HepG2 (cell line): ENCODE data around the gene SETD2. TPM values are rescaled to one million over a fixed set of nuclear protein-coding genes. Genes with fewer than 3 reads are reported as not detected.
"Not testable (repeated sequence)": the region's sequence is repeated elsewhere in the genome, so short reads cannot be mapped to it uniquely, and the experiment has no call there.

Experiments
- ATAC-seq: fragments of 200-7000 bp; cut with Tn5 transposase; 3 replicates; pipeline ENCODE4 v1.9.1; 2020; ENCODE audit warnings: mild to moderate bottlenecking, moderate library complexity
- BruUV-seq: library from RNA; stranded (reverse); fragments of 400-500 nt; replicated peaks from 2 replicates; lab custom pipeline; 2021; lab: Mats Ljungman, UMichigan
- CTCF ChIA-PET: fragments of 300-600 bp; formaldehyde crosslinking; extraction: SDS; loops from one replicate; lab custom pipeline; 2021; ENCODE audit warnings: low total read pairs, inconsistent platforms, low intra/inter-chr PET ratio; lab: Yijun Ruan, JAX
- POLR2A ChIA-PET: fragments of 350-600 bp; sonication (Branson Sonifier 250); formaldehyde crosslinking; loops from one replicate; lab custom pipeline; 2020; ENCODE audit warnings: antibody characterized with exemption, inconsistent platforms; lab: Yijun Ruan, JAX
- DNase-seq: peaks from one replicate; pipeline ENCODE4 v3.0.0-alpha.2; 2015; ENCODE audit warnings: low spot score
- FAIRE-seq: peaks from 3 replicates; lab custom pipeline; 2011; peaks lifted over from hg19 to GRCh38; lab: Jason Lieb, UNC
- H2AFZ ChIP-seq: one replicate; pipeline ENCODE4 v1.6.1; 2011; ENCODE audit warnings: low read length, inconsistent platforms
- H3K27ac ChIP-seq: fragments of 300-600 bp; 3 replicates; pipeline ENCODE4 v1.8.0; 2011; ENCODE audit warnings: mixed run types, mild to moderate bottlenecking, mixed read lengths, low read length, inconsistent platforms; ENCODE audit not compliant: insufficient read depth; ENCODE audit errors: extremely low read length
- H3K27me3 ChIP-seq, 2 experiments: fragments of 200-600 bp in 1 of 2; 2 replicates in 1 of 2; 3 replicates in 1 of 2; pipeline versions ENCODE4 v1.6.0 to v1.8.0; 2011; ENCODE audit warnings: low read length in 2 of 2, mild to moderate bottlenecking in 2 of 2, moderate library complexity in 2 of 2, inconsistent platforms in 1 of 2; ENCODE audit not compliant: insufficient read depth in 2 of 2, control insufficient read depth in 1 of 2
- H3K36me3 ChIP-seq, 2 experiments: fragments of 200-600 bp in 1 of 2; replicated peaks in 1 of 2; 2 replicates in 1 of 2; 3 replicates in 1 of 2; pipeline versions ENCODE4 v1.5.1 to v1.8.0; 2011; ENCODE audit warnings: low read length in 2 of 2, inconsistent platforms in 1 of 2; ENCODE audit not compliant: insufficient read depth in 2 of 2, control insufficient read depth in 1 of 2
- H3K4me1 ChIP-seq: 2 replicates; pipeline ENCODE4 v1.5.1; 2012; ENCODE audit warnings: low read length, inconsistent platforms; ENCODE audit not compliant: insufficient read depth
- H3K4me2 ChIP-seq: 2 replicates; pipeline ENCODE4 v1.6.0; 2011; ENCODE audit warnings: low read depth, low read length, inconsistent platforms
- H3K4me3 ChIP-seq, 3 experiments: fragments of 200-600 bp in 1 of 3; sonication (generic), shearing (Covaris generic) in 1 of 3; replicated peaks in 1 of 3; 2 replicates each; pipeline ENCODE4 v1.5.1; 2011 to 2016; ENCODE audit warnings: low read length in 3 of 3, inconsistent platforms in 2 of 3, low read depth in 2 of 3, mild to moderate bottlenecking in 2 of 3, control low read depth in 1 of 3, mixed read lengths in 1 of 3; ENCODE audit not compliant: insufficient read depth in 1 of 3
- H3K79me2 ChIP-seq: one replicate; pipeline ENCODE4 v1.6.1; 2011; ENCODE audit warnings: low read length, inconsistent platforms; ENCODE audit not compliant: insufficient read depth
- H3K9ac ChIP-seq: 2 replicates; pipeline ENCODE4 v1.6.0; 2011; ENCODE audit warnings: mild to moderate bottlenecking, low read depth, low read length, inconsistent platforms; ENCODE audit not compliant: insufficient read depth
- H3K9me3 ChIP-seq: 2 replicates; pipeline ENCODE4 v1.5.1; 2012; ENCODE audit warnings: mild to moderate bottlenecking, low read length
- H4K20me1 ChIP-seq: 2 replicates; pipeline ENCODE4 v1.6.0; 2011; ENCODE audit warnings: inconsistent platforms, mild to moderate bottlenecking, low read length, moderate library complexity; ENCODE audit not compliant: insufficient read depth
- ATRX ChIP-seq: sonication (generic); formaldehyde crosslinking; IDR thresholded peaks from 2 replicates; pipeline ENCODE4 v1.4.0; 2020; ENCODE audit warnings: missing genetic modification reagents, borderline replicate concordance
- BCL6 ChIP-seq: IDR thresholded peaks from 2 replicates; pipeline ENCODE4 v1.6.1; 2016; ENCODE audit warnings: missing genetic modification reagents, missing compliant biosample characterization
- BRCA1 ChIP-seq: sonication (generic); formaldehyde crosslinking; IDR thresholded peaks from 2 replicates; pipeline ENCODE4 v1.4.0; 2020; ENCODE audit warnings: missing genetic modification reagents
- MEIS1 ChIP-seq: sonication (generic); formaldehyde crosslinking; IDR thresholded peaks from 2 replicates; pipeline ENCODE4 v1.9.0; 2021; ENCODE audit warnings: mild to moderate bottlenecking, missing genetic modification reagents, moderate library complexity, borderline replicate concordance
- NFE2 ChIP-seq: sonication (generic); formaldehyde crosslinking; IDR thresholded peaks from 2 replicates; pipeline ENCODE4 v1.4.0; 2020; ENCODE audit warnings: missing genetic modification reagents
- PCBP1 ChIP-seq: fragments of 200-400 bp; formaldehyde crosslinking; IDR thresholded peaks from 2 replicates; pipeline ENCODE4 v1.6.1; 2017; ENCODE audit warnings: mild to moderate bottlenecking, low read depth, low read length, borderline replicate concordance
- REL ChIP-seq: sonication (generic); formaldehyde crosslinking; conservative IDR thresholded peaks from 2 replicates; pipeline ENCODE4 v1.8.0; 2022; ENCODE audit warnings: mild to moderate bottlenecking, missing genetic modification reagents, moderate library complexity
- RFXANK ChIP-seq: IDR thresholded peaks from 2 replicates; pipeline ENCODE4 v1.6.1; 2016
- SP5 ChIP-seq: IDR thresholded peaks from 2 replicates; pipeline ENCODE4 v1.6.1; 2016; ENCODE audit warnings: low read depth, borderline replicate concordance
- TOPORS ChIP-seq: sonication (generic); formaldehyde crosslinking; IDR thresholded peaks from 2 replicates; pipeline ENCODE4 v1.8.0; 2023; ENCODE audit warnings: mild to moderate bottlenecking, missing genetic modification reagents
- ZNF101 ChIP-seq: sonication (generic); formaldehyde crosslinking; IDR thresholded peaks from 2 replicates; pipeline ENCODE4 v1.4.0; 2020; ENCODE audit warnings: mild to moderate bottlenecking, low read depth, missing genetic modification reagents, borderline replicate concordance
- ZNF138 ChIP-seq: sonication (generic); formaldehyde crosslinking; IDR thresholded peaks from 2 replicates; pipeline ENCODE4 v1.5.0; 2020; ENCODE audit warnings: mild to moderate bottlenecking, low read depth, missing genetic modification reagents
- ZNF317 ChIP-seq: sonication (generic); formaldehyde crosslinking; IDR thresholded peaks from 2 replicates; pipeline ENCODE4 v1.5.0; 2020; ENCODE audit warnings: mild to moderate bottlenecking, missing genetic modification reagents
- ZNF563 ChIP-seq: sonication (generic); formaldehyde crosslinking; IDR thresholded peaks from 2 replicates; pipeline ENCODE4 v1.8.0; 2022; ENCODE audit warnings: mild to moderate bottlenecking, moderate library complexity, missing genetic modification reagents
- ZNF580 ChIP-seq: IDR thresholded peaks from 2 replicates; pipeline ENCODE4 v1.6.1; 2016; ENCODE audit warnings: low read depth, borderline replicate concordance
- ZNF691 ChIP-seq: sonication (generic); formaldehyde crosslinking; IDR thresholded peaks from 2 replicates; pipeline ENCODE4 v1.4.0; 2020; ENCODE audit warnings: missing genetic modification reagents, low read depth, mild to moderate bottlenecking, borderline replicate concordance
- ZNF747 ChIP-seq: sonication (generic); formaldehyde crosslinking; IDR thresholded peaks from 2 replicates; pipeline ENCODE4 v1.8.1; 2023; ENCODE audit warnings: missing genetic modification reagents, mild to moderate bottlenecking, borderline replicate concordance
- WGBS: methylation state at CpG from one replicate; pipeline ENCODE4 v1.1.6; 2017; ENCODE audit warnings: low lambda C conversion rate; 5-methylcytosine and 5-hydroxymethylcytosine counted together
- in situ Hi-C: cut with HindIII; loops from 2 replicates; pipeline ENCODE4 v1.10.0; 2017; ENCODE audit warnings: low pct_unique_long_range_greater_than_20kb; ENCODE audit not compliant: extremely low pct_ligation_motif_present
- intact Hi-C: fragments of 100-400 bp; cut with micrococcal nuclease; formaldehyde crosslinking; loops from one replicate; pipeline ENCODE4 v1.10.0; 2022; ENCODE audit not compliant: unreplicated experiment
- polyA plus RNA-seq, 8 experiments: library from polyadenylated mRNA; depleted of rRNA in 3 of 8; stranded (reverse) in 7 of 8; unstranded in 1 of 8; fragments of >200 nt; fragmentation: Illumina TruSeq in 4 of 8; extraction: Trizol in 4 of 8; gene quantifications; 2 replicates each; pipeline versions ENCODE4 v1.2.1 to v1.2.3, GENCODE V29; 2011 to 2016; ENCODE audit warnings: low read depth in 4 of 8, missing spikeins in 1 of 8, mixed read lengths in 1 of 8; ENCODE audit not compliant: insufficient read depth in 1 of 8
- total RNA-seq, 5 experiments: library from RNA; depleted of rRNA; stranded (reverse); fragments of >200 nt; fragmentation: Illumina TruSeq; extraction: Trizol; gene quantifications; 2 replicates each; pipeline ENCODE4 v1.2.3, GENCODE V29; 2016; ENCODE audit warnings: low read depth in 1 of 5

Gene SETD2
- total and polyA plus RNA-seq, 2 of the 13 experiments (the other 11 are each of a cell fraction or from before 2014, with no cell fraction given), result 14.2 to 24.2 TPM

GRCh38 chr3:47028146-47028545 is 135.8 kb downstream of the SETD2 start:
- ATAC-seq, result no peak
- POLR2A ChIA-PET, result interaction anchor here (0.8 kb wide), 1 partner anchor 26 kb away, joined by 3 read pairs; no protein-coding TSS in a partner anchor
- Histone ChIP-seq H3K4me1 (peaks cover 2% of the 10 kb centered on the region; the same call in 1 of the 2 replicates), H3K36me3 (peaks cover 5 to 25% of the 10 kb centered on the region in 2 experiments; a peak in 2 of 5 replicates), H4K20me1 (peaks cover 4% of the 10 kb centered on the region; the same call in 1 of the 2 replicates)
- BruUV-seq, result no TSS peak
- intact Hi-C loops, result no loop called here
- 97% methylated on average over 3 of the region's 3 CpGs for WGBS
- no peak for TF ChIP-seq ZNF747 (CRISPR knock-in tag)
- no peak for TF ChIP-seq MEIS1 (CRISPR knock-in tag)
- no peak for TF ChIP-seq PCBP1
- TF ChIP-seq ZNF691 (CRISPR knock-in tag), result no peak
- no peak for TF ChIP-seq ATRX (CRISPR knock-in tag)
- TF ChIP-seq SP5 (CRISPR knock-in tag), result no peak
- TF ChIP-seq ZNF138 (CRISPR knock-in tag), result no peak
- no peak for TF ChIP-seq RFXANK (CRISPR knock-in tag)
- no peak for TF ChIP-seq NFE2 (CRISPR knock-in tag)
- TF ChIP-seq ZNF580 (CRISPR knock-in tag), result no peak
- no peak for TF ChIP-seq REL (CRISPR knock-in tag)
- TF ChIP-seq ZNF101 (CRISPR knock-in tag), result no peak
- TF ChIP-seq ZNF317 (CRISPR knock-in tag), result no peak
- TF ChIP-seq TOPORS (CRISPR knock-in tag), result no peak
- TF ChIP-seq BRCA1, result no peak
- no peak for TF ChIP-seq BCL6 (CRISPR knock-in tag)
- TF ChIP-seq ZNF563 (CRISPR knock-in tag), result no peak
- TF ChIP-seq, all 625 proteins: peak for 0
- Histone ChIP-seq H3K9ac (no peak overlapping the region), H3K79me2 (peaks cover 8% of the 10 kb centered on the region), H3K27me3 (no peaks in the 10 kb centered on the region; a peak in 1 of 5 replicates), H3K27ac (no peak overlapping the region), H3K4me2 (no peak overlapping the region), H3K4me3 (no peak overlapping the region), H2AFZ (no peak overlapping the region), H3K9me3 (no peaks in the 10 kb centered on the region)
- in situ Hi-C loops, result no loop called here
- CTCF ChIA-PET, result no interaction called here
- no peak for DNase-seq
- FAIRE-seq, result no peak

GRCh38 chr3:47026432-47026831 is 137.5 kb downstream of the SETD2 start:
- FAIRE-seq, H3K4me3 ChIP-seq, H3K27me3 ChIP-seq, CTCF ChIA-PET, H3K9me3 ChIP-seq, H3K9ac ChIP-seq, in situ Hi-C loops, intact Hi-C loops, H3K27ac ChIP-seq, ATAC-seq, H4K20me1 ChIP-seq, DNase-seq, POLR2A ChIA-PET, H3K4me2 ChIP-seq, BruUV-seq, H2AFZ ChIP-seq: not testable (repeated sequence)
- H3K36me3 ChIP-seq, result peaks cover 5 to 24% of the 10 kb centered on the region in 2 experiments; a peak in 2 of 5 replicates
- 94% methylated on average over 1 of the region's 1 CpG for WGBS
- peaks cover 12% of the 10 kb centered on the region for H3K4me1 ChIP-seq
- peaks cover 13% of the 10 kb centered on the region for H3K79me2 ChIP-seq
